ENCODE results near the gene MLLT10.

The MLLT10 gene

DNA sequence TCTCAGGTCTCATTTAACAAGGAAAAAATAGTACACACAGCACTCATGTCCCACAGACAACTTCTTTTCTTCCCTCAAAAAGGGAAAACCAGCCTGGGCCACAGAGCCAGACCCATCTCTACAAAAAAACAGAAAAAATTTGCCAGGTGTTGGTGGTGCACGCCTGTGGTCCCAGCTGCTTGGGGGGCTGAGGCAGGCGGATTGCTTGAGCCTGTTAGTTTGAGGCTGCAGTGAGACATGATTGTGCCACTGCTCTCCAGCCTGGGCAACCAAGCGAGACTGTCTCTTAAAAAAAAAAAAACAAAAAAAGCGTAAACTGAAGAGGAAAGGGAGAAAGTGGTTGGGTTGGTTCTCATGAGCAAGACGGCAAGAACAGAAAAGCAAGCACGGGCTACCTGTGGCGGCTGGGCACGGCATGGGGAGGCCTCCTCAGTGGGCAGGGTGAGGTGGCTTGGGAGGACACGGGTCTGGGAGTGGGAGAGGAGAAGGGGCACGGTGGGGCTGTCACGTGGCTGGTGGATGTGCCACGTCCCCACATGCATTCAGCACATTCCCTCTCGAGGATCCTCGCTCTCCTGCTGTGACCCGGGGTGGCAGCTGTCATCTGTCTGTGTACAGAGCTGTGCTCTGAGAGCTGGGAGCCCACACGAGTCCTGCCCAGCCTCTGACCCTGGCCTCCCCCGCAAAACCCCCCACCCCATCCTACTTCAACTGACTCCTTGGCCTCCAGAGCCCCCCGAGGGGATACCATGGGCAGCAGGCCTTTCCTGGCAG lies 219.7 kb downstream of the MLLT10 start:
- no peak for DNase-seq (ENCODE audit: low read depth)
- no peak for TF ChIP-seq CTCF (IDR thresholded peaks at IDR 0.05; ENCODE audit: control insufficient read depth, extremely low read depth, insufficient read depth)
- H3K4me3 ChIP-seq (ENCODE audit: low read depth, low read length) = no peak overlapping the region

- H3K4me3 ChIP-seq (ENCODE audit: low read depth, low read length) = no peak overlapping the region
- DNase-seq (ENCODE audit: low read depth) = no peak
- no peak for TF ChIP-seq CTCF (IDR thresholded peaks at IDR 0.05; ENCODE audit: control insufficient read depth, extremely low read depth, insufficient read depth)
These were observed 220.5 kb downstream of the MLLT10 start for GRCh38 chr10:21754410-21755011.

GRCh38 chr10:21756707-21757106 lies 222.7 kb downstream of the MLLT10 start:
- no peak for TF ChIP-seq CTCF (IDR thresholded peaks at IDR 0.05; ENCODE audit: control insufficient read depth, extremely low read depth, insufficient read depth)
- H3K4me3 ChIP-seq (ENCODE audit: low read depth, low read length) = no peak overlapping the region
- no peak for DNase-seq (ENCODE audit: low read depth)

DNA sequence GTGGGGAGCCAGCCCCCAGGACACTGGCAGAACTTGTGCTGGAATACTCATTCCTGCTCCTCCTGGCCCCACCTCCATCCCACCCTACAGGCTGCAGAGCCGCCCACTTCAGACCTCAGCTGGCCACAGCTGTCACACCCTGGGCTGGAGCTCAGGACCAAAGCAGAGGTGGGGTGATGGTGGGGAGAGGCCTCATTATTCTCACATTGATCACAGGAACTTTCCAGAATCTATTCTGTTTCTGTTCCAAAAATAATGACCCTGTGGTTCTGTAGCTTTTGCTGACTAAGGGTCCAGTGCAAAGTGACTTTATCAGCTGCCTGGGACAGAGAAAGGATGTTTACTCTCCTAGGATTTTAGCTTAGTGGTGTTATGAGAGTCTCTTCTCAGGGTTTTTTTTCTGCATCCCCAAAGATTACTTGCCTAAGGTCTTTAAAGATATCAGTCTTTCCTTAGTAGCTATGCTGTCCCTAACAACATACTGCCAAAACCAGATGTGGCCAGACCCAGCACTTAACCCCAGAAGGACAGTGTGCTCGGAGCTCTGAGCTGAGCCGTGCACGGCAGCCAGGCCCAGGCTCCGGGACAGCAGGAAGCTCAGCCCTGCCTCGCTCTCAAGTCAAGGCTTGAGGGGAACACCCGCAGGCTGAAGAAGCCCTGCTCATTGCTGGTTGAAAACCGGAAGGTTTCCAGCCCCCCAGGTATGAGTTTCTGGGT lies 223.3 kb downstream of the MLLT10 start:
- no peak for TF ChIP-seq CTCF (IDR thresholded peaks at IDR 0.05; ENCODE audit: control insufficient read depth, extremely low read depth, insufficient read depth)
- H3K4me3 ChIP-seq (ENCODE audit: low read depth, low read length) = no peak overlapping the region
- DNase-seq (ENCODE audit: low read depth) = no peak

- no peak overlapping the region for H3K4me3 ChIP-seq (ENCODE audit: low read depth, low read length)
- DNase-seq (ENCODE audit: low read depth) = no peak
- TF ChIP-seq CTCF (IDR thresholded peaks at IDR 0.05; ENCODE audit: control insufficient read depth, extremely low read depth, insufficient read depth) = no peak
These were observed 224.2 kb downstream of the MLLT10 start for GRCh38 chr10:21758239-21758638.

DNA sequence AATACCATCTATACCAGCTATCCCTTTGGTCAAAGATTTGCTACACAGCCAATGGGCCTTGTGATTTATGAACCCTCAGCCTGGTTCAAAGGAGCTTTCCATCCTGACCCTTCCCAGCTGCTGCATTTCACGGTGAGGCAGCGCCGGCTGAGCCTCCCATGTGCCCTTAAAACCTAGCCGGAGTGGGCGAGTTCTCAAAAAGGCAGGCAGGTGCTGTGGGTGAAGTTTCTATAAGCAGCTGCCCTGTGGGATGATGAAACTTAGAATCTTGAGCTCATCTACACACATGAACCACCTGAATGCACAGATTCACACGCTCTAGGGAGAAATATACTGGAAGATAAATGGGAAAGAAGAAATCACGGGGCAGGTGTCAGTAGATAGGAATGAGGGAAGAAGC lies 224.7 kb downstream of the MLLT10 start:
- H3K4me3 ChIP-seq (ENCODE audit: low read depth, low read length) = no peak overlapping the region
- no peak for TF ChIP-seq CTCF (IDR thresholded peaks at IDR 0.05; ENCODE audit: control insufficient read depth, extremely low read depth, insufficient read depth)
- DNase-seq (ENCODE audit: low read depth) = no peak

Measured in LNCaP clone FGC (cell line).